ENCODE measurements around the gene GPR137B.

GRCh38 chr1:236253119-236253518, 110.8 kb downstream of the GPR137B start:
- TF ChIP-seq CTCF (IDR thresholded peaks at IDR 0.05) (no peak), POLR2A (IDR thresholded peaks at IDR 0.05) (no peak)
